ENCODE data around the gene MYL4.

The MYL4 gene

GRCh38 chr17:47199627-47200324 lies 9.4 kb upstream of the MYL4 start:
- TF ChIP-seq CTCF (IDR thresholded peaks at IDR 0.05; ENCODE audit: low read depth, low read length), result no peak
- DNase-seq (ENCODE audit: extremely low read depth, low read depth), result no peak

GRCh38 chr17:47200325-47200664 lies 8.9 kb upstream of the MYL4 start:
- TF ChIP-seq CTCF (IDR thresholded peaks at IDR 0.05; ENCODE audit: low read depth, low read length), result no peak
- DNase-seq (ENCODE audit: extremely low read depth, low read depth), result no peak

GRCh38 chr17:47201166-47201565 lies 8.0 kb upstream of the MYL4 start:
- TF ChIP-seq CTCF (IDR thresholded peaks at IDR 0.05; ENCODE audit: low read depth, low read length), result no peak
- DNase-seq (ENCODE audit: extremely low read depth, low read depth), result no peak

DNA sequence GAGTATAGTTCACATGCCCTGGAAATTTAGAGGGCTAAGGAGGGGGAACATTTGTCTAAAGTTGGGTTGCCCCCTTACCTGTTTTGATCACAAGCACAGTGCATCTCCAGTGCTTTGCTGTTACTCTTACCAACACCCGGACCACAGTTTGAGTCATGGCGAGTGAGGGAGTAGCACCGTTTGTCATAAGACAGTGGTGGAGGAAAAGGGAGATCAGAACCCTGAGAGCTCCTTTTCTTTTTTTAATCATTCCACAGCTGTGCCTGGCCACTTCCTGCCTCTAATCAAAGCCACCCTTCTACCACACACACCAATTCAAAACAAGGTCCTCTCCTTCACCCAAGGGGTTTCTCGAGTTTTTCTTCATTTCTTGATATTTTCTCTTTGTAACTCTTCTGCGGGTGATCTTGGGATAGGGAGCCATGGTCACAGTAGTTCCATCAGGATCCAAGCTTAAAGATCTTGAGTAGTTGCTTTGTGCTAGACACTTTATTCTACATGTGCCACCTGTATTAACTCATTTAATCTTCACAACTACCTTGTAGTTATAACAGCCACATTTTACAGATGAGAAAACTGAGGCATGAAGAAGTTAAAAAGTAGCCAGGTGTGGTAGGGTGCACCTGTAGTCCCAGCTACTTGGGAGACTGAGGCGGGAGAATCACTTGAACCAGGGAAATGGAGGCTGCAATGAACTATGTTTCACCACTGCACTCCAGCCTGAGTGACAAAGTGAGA lies 5.0 kb upstream of the MYL4 start:
- no peak for DNase-seq (ENCODE audit: extremely low read depth, low read depth)
- TF ChIP-seq CTCF (IDR thresholded peaks at IDR 0.05; ENCODE audit: low read depth, low read length), result no peak

GRCh38 chr17:47204722-47205418 lies 4.3 kb upstream of the MYL4 start:
- no peak for TF ChIP-seq CTCF (IDR thresholded peaks at IDR 0.05; ENCODE audit: low read depth, low read length)
- DNase-seq (ENCODE audit: extremely low read depth, low read depth), result no peak

- DNase-seq (ENCODE audit: extremely low read depth, low read depth), result no peak
- no peak for TF ChIP-seq CTCF (IDR thresholded peaks at IDR 0.05; ENCODE audit: low read depth, low read length)
Observed at GRCh38 chr17:47205419-47205963, 3.7 kb upstream of the MYL4 start.

Measured in AG09319 (cell line).